HG02763 (cell line): ENCODE results near the gene APOL4.
"Not testable (repeated sequence)": the region's sequence is repeated elsewhere in the genome, so short reads cannot be mapped to it uniquely, and the experiment has no call there.

Experiments used
- ATAC-seq: cut with Tn5 transposase; IDR thresholded peaks from one replicate; pipeline ENCODE4 v1.9.1; 2021; ENCODE audit warnings: mild to moderate bottlenecking, moderate library complexity; ENCODE audit not compliant: unreplicated experiment

APOL4 gene

DNA sequence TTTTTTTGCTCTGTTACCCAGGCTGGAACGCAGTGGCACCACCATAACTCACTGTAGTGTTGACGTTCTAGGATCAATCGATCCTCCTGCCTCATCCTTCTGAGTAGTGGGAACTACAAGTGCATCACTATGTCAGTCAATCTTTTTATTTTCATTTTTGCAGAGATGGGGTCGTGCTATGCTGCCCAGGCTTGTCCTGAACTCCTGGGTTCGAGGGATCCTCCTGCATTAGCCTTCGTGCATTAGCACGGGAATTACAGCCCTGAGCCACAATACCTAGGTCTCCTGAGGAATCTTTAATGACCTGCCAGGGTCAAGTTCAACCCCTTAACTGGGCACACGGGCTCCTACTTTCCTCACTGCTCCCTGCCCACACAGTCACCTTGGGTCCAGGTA is 45.5 kb downstream of the APOL4 start:
- no peak for ATAC-seq

DNA sequence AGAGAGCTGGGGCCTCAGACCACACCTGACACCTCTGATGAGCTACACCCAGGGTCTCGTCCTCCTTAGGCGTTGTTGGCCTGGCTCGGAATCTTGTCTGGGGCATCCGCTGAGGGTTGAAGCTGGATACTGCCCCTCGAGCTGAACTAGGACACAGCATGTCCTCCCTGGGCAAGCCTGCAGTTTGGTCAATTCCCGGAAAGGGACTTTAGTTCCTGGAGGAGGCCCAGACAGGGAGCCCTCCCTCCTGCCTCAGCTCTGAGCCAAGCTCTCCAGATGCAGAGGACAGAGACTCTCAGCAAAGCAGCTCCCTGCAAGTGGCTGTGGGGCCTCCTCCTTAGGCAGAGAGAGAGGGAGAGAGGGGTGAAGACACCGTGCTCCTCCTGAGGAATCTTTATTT is 45.9 kb downstream of the APOL4 start:
- ATAC-seq, result no peak

DNA sequence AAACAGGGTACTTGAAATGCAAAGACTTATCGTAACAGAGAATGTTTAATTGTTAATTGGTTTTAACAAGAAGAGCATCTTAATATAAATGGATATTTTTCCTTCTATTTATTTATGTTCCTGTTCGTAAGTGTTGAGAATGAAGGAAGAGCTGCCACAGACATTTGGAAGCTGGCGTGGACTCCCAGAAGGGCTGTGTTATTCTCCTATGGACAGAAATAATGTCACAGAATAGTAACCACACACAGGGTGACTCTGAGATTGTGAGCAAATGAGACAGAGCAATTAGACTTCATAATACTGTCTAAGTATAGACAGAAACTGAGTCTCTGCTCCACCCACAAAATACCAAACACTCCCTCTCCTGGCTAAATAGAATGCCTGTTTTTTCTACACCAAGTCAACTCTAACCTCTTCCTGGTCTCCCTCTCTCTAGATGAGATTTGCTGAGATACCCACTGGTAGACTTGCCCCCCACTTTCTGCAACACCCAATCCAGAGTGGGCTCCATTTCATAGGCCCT is 47.1 kb downstream of the APOL4 start:
- ATAC-seq, result no peak

DNA sequence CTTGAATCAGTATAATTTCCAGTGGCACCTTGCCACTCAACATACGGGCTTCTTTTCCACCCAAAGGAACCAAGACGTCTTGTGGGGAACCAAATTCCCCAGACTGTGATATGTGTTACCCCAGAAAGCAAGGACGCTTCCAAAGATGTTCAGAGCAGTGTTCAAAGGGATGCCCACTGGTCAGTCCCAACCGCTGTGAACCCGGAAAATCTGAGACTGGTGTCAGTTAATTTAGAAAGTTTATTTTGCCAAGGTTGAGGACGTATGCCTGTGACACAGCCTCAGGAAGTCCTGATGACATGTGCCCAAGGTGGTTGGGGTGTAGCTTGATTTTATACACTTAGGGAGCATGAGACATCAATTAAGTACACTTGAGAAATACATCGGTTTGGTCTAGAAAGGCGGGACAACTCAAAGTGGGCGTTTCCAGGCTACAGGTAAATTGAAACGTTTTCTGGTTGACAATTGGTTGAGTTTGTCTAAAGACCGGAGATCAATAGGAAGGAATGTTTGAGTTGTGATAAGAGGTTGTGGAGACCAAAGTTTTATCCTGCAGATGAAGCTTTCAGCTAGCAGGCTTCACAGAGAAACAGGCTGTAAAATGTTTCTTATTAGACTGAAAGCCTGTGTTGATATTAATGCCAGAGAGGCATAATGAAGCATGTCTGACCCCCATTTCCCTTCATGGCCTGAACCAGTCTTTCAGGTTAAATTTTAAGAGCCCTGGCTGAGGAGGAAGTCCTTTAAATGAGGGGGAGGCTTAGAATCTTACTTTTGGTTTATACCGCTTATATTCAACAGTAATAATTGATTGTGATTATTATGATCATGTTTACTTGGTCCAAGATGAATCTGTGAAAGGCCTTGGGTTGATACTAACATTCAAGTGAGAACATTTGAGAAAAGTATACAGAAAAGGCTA is 47.8 kb downstream of the APOL4 start:
- ATAC-seq, result no peak

DNA sequence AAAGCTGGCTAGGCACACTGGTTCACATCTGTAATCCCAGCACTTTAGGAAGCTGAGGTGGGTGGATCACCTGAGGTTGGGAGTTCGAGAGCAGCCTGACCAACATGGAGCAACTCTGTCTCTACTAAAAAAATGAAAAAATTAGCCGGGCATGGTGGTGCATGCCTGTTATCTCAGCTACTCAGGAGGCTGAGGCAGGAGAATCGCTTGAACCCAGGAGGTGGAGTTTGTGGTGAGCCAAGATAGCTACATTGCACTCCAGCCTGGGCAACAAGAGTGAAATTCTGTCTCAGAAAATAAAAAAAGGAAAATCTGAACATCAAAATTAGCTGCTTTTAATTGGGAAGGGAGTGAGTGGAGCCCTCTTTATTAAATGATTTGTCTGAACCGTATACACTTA is 48.8 kb downstream of the APOL4 start:
- not testable (repeated sequence) for ATAC-seq

DNA sequence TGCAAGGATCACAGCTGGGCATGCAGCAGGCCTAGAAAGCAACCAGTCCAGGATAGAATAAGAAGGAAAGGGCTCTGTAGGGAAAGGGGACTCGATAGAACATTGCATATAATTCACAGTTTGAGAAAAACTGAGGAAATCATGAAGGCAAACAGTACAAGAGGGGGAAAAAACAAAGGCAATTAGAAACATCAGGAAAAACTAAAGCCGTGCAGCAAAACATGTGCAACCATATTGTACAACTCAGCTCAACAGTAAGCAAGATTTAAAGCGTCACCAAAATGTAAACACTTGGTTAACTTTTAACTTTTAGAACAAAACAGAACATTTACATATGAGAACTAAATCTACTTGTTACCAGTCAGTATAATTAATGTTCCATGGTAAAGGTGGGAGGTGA is 49.5 kb downstream of the APOL4 start:
- ATAC-seq, result no peak

DNA sequence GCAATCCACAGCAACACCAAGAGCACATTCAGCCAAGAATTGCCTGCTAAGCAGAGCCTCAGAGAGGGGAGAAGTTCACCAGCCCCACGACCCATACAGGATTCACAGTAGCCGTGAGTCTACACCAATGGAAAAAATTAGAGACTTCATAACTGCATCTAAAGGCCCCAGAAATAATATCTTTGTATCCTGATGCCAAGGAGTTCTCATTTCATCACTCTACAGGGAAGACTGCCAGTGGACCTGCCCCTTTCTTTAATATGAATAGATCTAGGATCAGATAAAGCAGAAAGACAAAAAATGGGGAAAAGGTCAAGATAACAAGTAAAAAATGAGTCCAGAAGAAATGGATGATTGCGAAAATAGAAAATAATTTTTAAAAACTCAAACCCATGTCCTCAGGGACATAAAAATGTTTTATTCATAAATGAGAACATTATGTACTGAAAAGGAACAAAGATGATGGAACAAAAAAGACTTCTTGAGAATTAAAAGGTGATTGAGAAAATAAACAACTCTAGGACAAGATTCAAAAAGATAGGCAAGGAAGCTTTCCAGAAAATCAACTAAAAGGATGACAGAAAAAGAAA is 50.5 kb downstream of the APOL4 start:
- no peak for ATAC-seq

DNA sequence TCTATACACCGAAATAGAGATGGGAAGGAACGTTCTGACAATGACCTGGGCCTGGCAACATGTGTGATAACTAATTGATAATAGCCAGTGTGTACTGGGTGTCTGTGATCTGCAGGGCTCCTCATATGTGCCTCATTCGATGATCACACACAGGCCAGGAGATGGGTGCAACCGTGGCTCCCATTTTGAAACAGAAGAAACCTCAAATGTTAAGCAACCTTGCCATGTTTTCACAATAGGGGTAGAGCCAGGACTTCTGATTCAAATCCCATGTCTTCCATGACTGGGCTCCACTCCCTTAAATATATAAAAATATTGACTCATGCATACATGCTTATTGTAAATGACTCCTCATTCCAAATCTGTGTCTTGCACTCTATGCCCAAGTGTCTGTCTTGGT is 52.2 kb downstream of the APOL4 start:
- no peak for ATAC-seq

DNA sequence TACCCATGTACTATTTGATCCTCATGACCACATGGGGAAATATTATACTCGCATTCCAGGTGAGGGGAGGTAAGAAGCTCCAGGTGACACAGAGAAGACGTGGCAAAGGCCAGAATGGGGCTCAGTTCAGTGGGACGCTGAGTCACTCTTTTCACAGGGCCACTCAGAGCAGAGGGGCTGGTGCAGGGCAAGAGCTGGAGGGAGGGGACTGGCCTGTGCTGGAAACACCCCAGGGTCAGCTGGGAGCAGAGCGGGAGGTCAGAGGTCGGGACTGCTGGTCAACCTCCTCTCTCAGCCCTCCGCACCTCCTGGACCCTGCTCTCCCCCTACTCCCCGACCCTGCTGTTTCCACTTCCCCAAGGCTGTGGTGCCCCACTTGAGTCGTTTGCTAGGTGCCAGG is 53.2 kb downstream of the APOL4 start:
- no peak for ATAC-seq

DNA sequence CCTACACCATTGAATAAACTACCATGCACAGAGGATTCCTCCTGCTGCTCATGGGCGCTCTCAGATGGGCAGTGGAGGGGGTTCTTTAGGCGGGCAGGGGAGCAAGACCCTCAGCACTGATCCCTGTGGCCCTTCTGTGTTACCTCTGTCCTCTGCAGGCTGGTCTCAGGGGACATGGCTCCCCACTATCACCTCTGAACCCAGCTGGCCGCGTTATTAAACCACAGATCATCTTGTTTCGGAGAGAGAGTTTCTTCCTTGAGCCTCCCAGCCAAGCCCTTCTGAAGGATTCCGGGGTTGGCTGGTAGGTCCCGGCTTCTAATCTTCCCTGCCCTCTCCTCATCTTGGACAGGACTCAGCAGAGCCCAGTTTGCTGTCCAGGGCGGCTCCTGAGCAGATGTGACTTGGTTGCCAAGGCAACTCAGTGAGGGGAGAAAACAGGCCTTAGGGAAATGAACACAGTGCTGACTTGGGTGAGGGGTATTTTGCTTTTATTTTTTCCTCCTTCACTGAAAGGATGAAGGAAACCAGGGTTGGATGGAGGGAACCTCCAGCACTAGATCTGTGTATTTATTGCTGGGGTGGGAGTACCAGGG is 54.3 kb downstream of the APOL4 start:
- ATAC-seq, result no peak

DNA sequence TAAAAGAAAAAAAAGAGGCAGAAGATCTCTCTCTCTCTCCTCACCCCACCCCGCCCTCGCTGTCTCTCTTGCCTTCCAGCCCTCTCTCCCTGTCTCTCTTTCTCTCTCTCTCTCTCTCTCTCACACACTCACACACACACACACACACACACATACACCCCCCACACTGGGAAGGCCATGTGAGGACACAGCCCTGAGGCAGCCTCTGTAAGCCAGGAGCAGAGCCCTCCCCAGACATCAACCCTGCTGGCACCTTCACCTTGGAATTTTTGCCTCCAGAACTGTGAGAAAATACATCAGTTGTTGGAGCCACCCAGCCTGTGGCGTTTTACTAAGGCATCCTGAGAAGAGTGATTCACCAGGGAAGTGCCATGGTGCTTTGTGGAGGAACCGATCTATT is 55.7 kb downstream of the APOL4 start:
- no peak for ATAC-seq

DNA sequence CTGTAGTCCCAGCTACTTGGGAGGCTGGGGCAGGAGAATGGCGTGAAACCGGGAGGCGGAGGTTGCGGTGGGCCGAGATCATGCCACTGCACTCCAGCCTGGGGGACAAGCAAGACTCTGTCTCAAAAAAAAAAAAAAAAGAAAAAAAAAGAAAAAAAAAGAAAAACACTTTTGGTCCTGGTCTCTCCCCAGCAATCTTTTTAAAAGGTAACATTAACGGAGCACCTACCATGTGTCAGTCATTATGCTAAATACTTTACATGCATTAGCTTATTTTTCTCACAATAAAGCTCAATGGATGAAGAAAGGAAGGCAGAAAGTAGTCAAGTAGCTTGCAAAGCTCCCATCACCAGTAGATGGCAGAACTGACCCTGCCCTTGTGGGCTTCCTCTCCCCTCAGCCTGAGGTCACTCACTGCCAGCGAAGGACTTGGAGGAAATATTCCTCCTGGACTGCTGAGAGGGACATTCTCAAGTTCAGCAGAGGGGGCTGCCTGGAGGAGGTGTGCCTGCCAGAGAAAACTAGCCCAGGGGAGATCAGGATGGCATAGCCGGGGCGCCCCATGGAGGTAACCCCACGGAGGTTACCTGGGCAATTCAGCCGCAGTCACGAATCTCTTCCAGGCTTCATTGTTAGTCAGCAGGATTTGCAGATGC is 56.6 kb downstream of the APOL4 start:
- no peak for ATAC-seq

DNA sequence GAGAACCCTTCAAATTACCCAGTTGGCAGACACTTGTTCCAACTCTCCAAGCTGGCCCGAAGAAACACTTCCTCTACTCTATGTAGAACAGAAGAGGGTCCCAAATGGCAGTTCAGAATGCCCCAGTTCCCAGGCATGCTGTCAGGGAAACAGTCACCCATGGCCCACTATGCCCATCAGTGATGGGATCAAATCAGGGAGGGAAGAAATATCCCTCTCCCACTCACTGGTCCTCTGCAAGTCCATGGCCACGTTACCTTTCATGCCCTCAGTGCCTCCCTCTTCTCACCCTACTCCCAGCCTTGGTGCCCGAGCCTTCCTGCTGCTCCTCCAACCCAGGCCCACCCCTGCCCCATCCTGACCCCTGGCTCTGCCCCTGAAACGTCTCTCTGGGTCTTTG is 57.7 kb downstream of the APOL4 start:
- no peak for ATAC-seq

DNA sequence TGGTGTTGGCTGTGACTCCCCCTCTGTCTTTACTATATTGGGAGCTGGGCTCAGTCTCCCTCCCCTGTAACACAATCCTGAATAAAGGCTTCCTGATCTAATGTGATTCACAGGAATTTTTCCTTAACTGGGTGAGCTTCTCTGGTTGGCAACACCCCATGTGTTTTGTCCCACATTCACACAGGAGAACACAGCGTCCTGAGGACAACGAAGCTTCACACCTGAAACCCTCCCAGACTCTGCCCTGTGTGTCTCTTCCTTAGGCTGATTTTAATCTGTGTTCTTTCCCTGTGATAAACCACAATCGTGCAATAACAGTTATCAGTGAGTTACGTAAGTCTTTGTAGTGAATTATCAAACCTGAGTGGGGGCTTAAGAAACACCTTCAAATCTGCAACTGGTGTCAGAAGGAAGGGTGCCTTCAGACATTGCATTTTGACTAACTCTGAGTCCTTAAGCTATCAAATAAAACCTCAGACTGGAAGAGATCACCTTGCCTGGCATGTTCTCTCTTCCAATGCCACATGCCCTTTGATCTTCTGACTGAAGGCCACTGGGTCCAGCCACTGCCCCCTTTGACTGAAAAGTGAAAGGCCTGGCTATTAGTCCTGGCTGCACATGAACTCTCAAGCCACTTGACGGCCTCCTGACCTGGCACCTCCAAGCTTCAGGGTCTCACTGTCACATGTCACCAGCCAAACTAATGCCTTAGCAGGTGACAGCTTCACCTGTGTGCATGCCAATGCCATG is 58.4 kb downstream of the APOL4 start:
- ATAC-seq, result no peak

DNA sequence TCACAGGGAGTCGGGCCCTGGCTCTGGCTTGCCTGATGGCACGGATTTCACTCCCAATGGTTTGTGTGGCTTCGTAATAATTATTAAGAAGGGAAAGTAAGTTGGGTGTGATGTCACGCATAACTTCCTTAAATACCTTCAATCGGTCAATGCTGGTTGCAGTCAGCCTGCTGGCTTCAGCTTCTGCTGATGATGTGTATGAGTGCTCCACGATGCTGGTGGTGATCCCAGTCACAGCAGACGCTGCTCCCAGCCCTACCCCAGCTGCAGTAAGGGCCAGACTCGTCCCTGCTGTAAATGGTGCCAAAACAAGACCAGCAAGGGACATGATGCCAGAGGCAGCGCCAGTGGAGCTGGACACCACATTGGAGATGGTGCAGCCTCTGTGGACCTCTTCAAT is 60.1 kb downstream of the APOL4 start:
- no peak for ATAC-seq
